DND-41 (cell line): ENCODE data around the gene CDC42SE2.

Experiments used
- ATAC-seq: fragments of 200-7000 bp; cut with Tn5 transposase; 3 replicates; pipeline ENCODE4 v1.9.1; 2021; ENCODE audit warnings: low read depth; ENCODE audit not compliant: insufficient read depth
- DNase-seq: peaks from one replicate; pipeline ENCODE4 v3.0.0-alpha.2; 2020
- H2AFZ ChIP-seq: 2 replicates; pipeline ENCODE4 v1.6.0; 2012; ENCODE audit warnings: low read depth, low read length
- H3K27ac ChIP-seq: 2 replicates; pipeline ENCODE4 v1.5.1; 2012; ENCODE audit warnings: low read length, inconsistent platforms
- H3K27me3 ChIP-seq: fragments of 200-600 bp; sonication (generic); 2 replicates; pipeline ENCODE4 v1.6.0; 2012; ENCODE audit warnings: low read length, mild to moderate bottlenecking, inconsistent platforms; ENCODE audit not compliant: insufficient read depth, poor library complexity
- H3K36me3 ChIP-seq: 2 replicates; pipeline ENCODE4 v1.5.1; 2012; ENCODE audit warnings: low read length, inconsistent platforms; ENCODE audit not compliant: insufficient read depth
- H3K4me1 ChIP-seq: 2 replicates; pipeline ENCODE4 v1.5.1; 2012; ENCODE audit warnings: mild to moderate bottlenecking, low read length; ENCODE audit not compliant: insufficient read depth
- H3K4me2 ChIP-seq: 2 replicates; pipeline ENCODE4 v1.6.0; 2012; ENCODE audit warnings: mild to moderate bottlenecking, moderate library complexity, low read length, inconsistent platforms; ENCODE audit not compliant: insufficient read depth
- H3K4me3 ChIP-seq, 2 experiments: fragments of 200-600 bp in 1 of 2; shearing (Covaris generic) in 1 of 2; 2 replicates each; pipeline ENCODE4 v1.5.1; 2012 to 2016; ENCODE audit warnings: inconsistent platforms in 2 of 2, low read length in 2 of 2, mild to moderate bottlenecking in 2 of 2, low read depth in 1 of 2, moderate library complexity in 1 of 2
- H3K79me2 ChIP-seq: 2 replicates; pipeline ENCODE4 v1.6.0; 2012; ENCODE audit warnings: low read length, inconsistent platforms; ENCODE audit not compliant: insufficient read depth
- H3K9ac ChIP-seq: 2 replicates; pipeline ENCODE4 v1.6.0; 2012; ENCODE audit warnings: low read depth, mild to moderate bottlenecking, inconsistent platforms, low read length, moderate library complexity
- H3K9me3 ChIP-seq: 2 replicates; pipeline ENCODE4 v1.5.1; 2012; ENCODE audit warnings: low read length, moderate library complexity, mild to moderate bottlenecking, inconsistent platforms; ENCODE audit not compliant: insufficient read depth, severe bottlenecking
- H4K20me1 ChIP-seq: 2 replicates; pipeline ENCODE4 v1.6.0; 2012; ENCODE audit warnings: low read length; ENCODE audit not compliant: insufficient read depth
- CTCF ChIP-seq: IDR thresholded peaks from 2 replicates; pipeline ENCODE4 v1.5.1; 2012; ENCODE audit warnings: borderline replicate concordance, low read length, moderate library complexity, mild to moderate bottlenecking; ENCODE audit not compliant: poor library complexity, severe bottlenecking; ENCODE audit errors: extremely low read depth
- EZH2 ChIP-seq: IDR thresholded peaks from 3 replicates; pipeline ENCODE4 v1.6.1; 2012; ENCODE audit warnings: borderline replicate concordance, low read depth, mild to moderate bottlenecking, moderate library complexity, low read length, inconsistent platforms; ENCODE audit not compliant: severe bottlenecking

Gene CDC42SE2

DNA sequence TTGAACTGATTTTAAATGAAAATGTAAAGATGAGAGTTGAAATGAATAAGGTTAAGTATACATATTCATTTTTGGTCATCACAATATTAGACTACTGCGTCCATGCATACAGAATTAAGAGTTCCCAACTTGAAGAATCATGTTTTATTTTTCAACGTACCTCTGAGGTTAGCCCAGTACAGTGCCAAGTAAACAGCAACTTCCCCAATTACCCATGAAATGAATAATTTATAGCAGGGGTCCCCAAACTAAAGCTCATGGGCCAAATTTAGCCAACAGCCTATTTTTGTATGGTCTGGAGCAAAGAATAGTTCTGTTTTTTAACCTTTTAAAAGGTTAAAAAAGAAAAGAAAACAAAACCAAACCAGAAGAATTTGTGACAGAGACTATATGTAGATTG is 167.9 kb downstream of the CDC42SE2 start:
- H3K4me3 ChIP-seq = no peak overlapping the region
- ATAC-seq = no peak
- no peak overlapping the region for H3K27ac ChIP-seq
- H3K4me2 ChIP-seq = no peak overlapping the region
- H3K79me2 ChIP-seq = no peaks in the 10 kb centered on the region
- no peaks in the 10 kb centered on the region for H4K20me1 ChIP-seq
- H2AFZ ChIP-seq = no peak overlapping the region
- H3K36me3 ChIP-seq = peaks cover 78% of the 10 kb centered on the region
- no peaks in the 10 kb centered on the region for H3K9me3 ChIP-seq
- DNase-seq = no peak
- no peak for TF ChIP-seq CTCF
- TF ChIP-seq EZH2 = no peak
- no peaks in the 10 kb centered on the region for H3K27me3 ChIP-seq
- H3K9ac ChIP-seq = no peak overlapping the region
- H3K4me1 ChIP-seq = no peaks in the 10 kb centered on the region

DNA sequence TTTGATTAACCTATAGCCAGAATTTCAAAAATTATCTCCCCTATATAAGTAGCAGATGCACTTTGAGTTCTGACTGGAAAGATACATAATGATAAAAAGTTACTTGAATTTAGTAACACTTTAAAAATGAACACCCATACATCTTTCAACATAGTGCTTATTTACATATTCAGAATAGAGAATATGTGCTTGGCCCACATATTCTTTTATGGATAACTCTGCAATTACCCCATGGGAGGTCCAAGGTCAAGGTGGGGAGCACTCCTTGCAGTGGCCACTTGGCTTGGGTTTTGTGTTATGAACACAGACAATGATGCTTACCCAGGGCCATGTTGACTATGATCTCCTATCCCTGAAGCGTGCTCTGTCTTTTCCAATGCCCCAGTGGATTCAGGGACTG is 169.3 kb downstream of the CDC42SE2 start:
- H3K4me1 ChIP-seq = no peaks in the 10 kb centered on the region
- H3K27me3 ChIP-seq = no peaks in the 10 kb centered on the region
- no peaks in the 10 kb centered on the region for H3K9me3 ChIP-seq
- no peak overlapping the region for H3K4me2 ChIP-seq
- no peaks in the 10 kb centered on the region for H3K79me2 ChIP-seq
- ATAC-seq (no peak), DNase-seq (no peak)
- H3K36me3 ChIP-seq = peaks cover 78% of the 10 kb centered on the region
- no peak overlapping the region for H2AFZ ChIP-seq
- H3K27ac ChIP-seq = no peak overlapping the region
- no peak overlapping the region for H3K4me3 ChIP-seq
- no peak overlapping the region for H3K9ac ChIP-seq
- TF ChIP-seq EZH2 (no peak), CTCF (no peak)
- no peaks in the 10 kb centered on the region for H4K20me1 ChIP-seq

DNA sequence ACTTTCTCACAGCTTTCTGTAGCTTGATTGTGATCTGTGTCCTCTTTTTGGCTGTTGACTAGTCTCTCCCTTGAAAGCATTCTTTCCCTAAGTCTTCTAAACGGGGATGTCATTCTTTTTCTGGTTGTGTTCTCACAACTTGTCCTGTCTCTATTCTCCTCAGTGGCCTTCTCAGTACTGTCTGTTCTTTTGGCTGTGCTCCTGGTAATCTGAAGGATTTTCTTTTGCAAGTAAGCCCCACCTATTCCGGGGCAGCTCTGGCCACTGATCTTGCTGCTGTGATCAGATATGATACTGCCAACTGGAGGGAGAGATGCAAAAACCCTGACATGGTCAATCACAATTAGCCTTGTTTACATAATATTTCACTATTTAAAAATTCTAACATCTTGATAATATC is 172.2 kb downstream of the CDC42SE2 start:
- no peak overlapping the region for H3K4me2 ChIP-seq
- no peak for ATAC-seq
- H3K4me1 ChIP-seq = no peaks in the 10 kb centered on the region
- no peak overlapping the region for H3K9ac ChIP-seq
- TF ChIP-seq CTCF = no peak
- no peak for TF ChIP-seq EZH2
- H3K27ac ChIP-seq = no peak overlapping the region
- H3K4me3 ChIP-seq = no peak overlapping the region
- no peak overlapping the region for H2AFZ ChIP-seq
- H3K79me2 ChIP-seq = no peaks in the 10 kb centered on the region
- no peaks in the 10 kb centered on the region for H3K27me3 ChIP-seq
- no peak for DNase-seq
- no peaks in the 10 kb centered on the region for H3K9me3 ChIP-seq
- H3K36me3 ChIP-seq = peaks cover 84% of the 10 kb centered on the region
- H4K20me1 ChIP-seq = no peaks in the 10 kb centered on the region

- no peak overlapping the region for H3K27ac ChIP-seq
- no peaks in the 10 kb centered on the region for H3K4me1 ChIP-seq
- DNase-seq (no peak), ATAC-seq (no peak)
- H3K4me2 ChIP-seq = no peak overlapping the region
- no peaks in the 10 kb centered on the region for H3K27me3 ChIP-seq
- no peaks in the 10 kb centered on the region for H3K9me3 ChIP-seq
- no peaks in the 10 kb centered on the region for H4K20me1 ChIP-seq
- no peaks in the 10 kb centered on the region for H3K79me2 ChIP-seq
- TF ChIP-seq CTCF = no peak
- no peak for TF ChIP-seq EZH2
- no peak overlapping the region for H3K4me3 ChIP-seq
- H3K36me3 ChIP-seq = peaks cover 82% of the 10 kb centered on the region
- H3K9ac ChIP-seq = no peak overlapping the region
- H2AFZ ChIP-seq = no peak overlapping the region
These were observed 177.3 kb downstream of the CDC42SE2 start for GRCh38 chr5:131441184-131441583.
